SIG-M5 treated with dmso at 0.1 percent for 504 hours (cell line): Measurements from ENCODE around the gene HLA-G.
"Not testable (repeated sequence)": the region's sequence is repeated elsewhere in the genome, so short reads cannot be mapped to it uniquely, and the experiment has no call there.

Experiments used
- DNase-seq: peaks from one replicate; lab custom pipeline; 2025; ENCODE audit not compliant: unreplicated experiment; lab: John Stamatoyannopoulos, UW

The HLA-G gene

DNA sequence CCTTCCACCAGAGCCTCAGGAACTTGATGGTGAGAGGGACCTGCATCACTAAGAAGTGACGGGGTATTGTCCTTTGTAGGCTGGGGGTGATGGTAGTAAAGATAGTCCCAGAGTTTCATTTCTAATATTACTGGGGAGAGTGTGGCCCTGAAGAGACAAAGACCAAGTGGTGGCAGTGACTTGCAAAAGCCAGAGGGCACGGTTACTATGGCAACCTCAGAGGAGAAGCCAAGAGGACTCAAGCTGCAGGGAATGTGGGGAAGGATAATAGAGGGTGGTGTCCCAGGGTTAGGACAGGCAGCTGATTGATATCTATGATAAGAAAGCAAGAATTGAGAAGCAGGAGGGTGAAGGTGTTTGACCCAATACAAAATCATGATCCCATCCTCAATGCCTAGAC lies 42.5 kb downstream of the HLA-G start:
- DNase-seq = no peak

DNA sequence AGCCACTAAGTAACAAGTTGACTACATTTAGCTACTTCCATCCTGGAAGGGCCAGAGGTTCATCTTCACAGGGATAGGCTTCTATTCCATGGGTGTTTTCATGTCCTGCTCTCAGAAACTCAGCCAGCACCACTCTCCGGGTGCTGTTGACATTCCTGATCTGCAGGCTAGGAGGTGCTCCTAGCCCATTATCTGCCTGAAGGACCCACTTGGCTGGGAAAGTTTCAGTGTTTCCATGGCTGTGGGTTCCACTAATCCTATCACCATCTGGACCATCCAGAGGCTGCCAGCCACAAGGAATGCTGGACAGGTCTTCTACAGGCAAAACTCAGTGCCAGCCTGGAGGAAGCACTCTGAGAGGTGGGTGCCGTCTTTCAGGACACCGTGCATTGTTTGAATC lies 45.2 kb downstream of the HLA-G start:
- DNase-seq = no peak

DNA sequence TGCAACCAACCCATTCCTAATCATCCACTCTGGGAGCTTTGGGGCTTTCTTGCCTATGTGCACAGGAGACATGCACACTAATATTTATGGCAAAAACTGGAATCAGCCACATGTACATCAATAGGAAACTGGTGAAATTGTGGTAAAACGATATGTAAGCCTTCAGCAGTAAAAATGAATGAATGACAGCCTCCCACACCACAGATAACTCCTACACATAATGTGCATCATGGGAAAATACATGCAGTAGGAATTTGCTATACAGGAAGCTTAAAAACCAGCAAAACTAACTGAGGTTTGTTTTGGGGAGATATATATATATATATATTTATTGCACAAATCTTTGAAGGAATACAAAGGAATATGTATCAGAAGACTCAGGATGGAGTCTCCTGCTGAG lies 47.6 kb downstream of the HLA-G start:
- DNase-seq = no peak

DNA sequence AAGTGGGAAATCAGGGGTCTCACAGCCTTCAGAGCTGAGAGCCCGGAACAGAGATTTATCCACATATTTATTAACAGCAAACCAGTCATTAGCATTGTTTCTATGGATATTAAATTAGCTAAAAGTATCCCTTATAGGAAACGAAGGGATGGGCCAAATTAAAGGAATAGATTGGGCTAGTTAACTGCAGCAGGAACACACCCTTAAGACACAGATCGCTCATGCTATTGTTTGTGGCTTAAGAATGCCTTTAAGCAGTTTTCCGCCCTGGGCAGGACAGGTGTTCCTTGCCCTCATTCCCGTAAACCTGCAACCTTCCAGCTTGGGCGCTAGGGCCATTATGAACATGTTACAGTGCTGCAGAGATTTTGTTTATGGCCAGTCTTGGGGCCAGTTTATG lies 48.1 kb downstream of the HLA-G start:
- not testable (repeated sequence) for DNase-seq
